GM21825 (cell line): ENCODE data around the gene COMP.
"Not testable (repeated sequence)": the region's sequence is repeated elsewhere in the genome, so short reads cannot be mapped to it uniquely, and the experiment has no call there.

Experiments used
- ATAC-seq: cut with Tn5 transposase; IDR thresholded peaks from one replicate; pipeline ENCODE4 v1.9.1; 2021; ENCODE audit warnings: mild to moderate bottlenecking, moderate library complexity; ENCODE audit not compliant: unreplicated experiment

COMP gene

GRCh38 chr19:18749362-18750231 is 41.5 kb downstream of the COMP start:
- ATAC-seq = no peak

- ATAC-seq = no peak
Observed at GRCh38 chr19:18746401-18747325, 44.4 kb downstream of the COMP start.

- ATAC-seq = no peak
Observed at GRCh38 chr19:18745931-18746330, 45.2 kb downstream of the COMP start.

GRCh38 chr19:18745012-18745735 is 45.9 kb downstream of the COMP start:
- no peak for ATAC-seq

GRCh38 chr19:18743784-18744418 is 47.2 kb downstream of the COMP start:
- no peak for ATAC-seq

GRCh38 chr19:18742838-18743783 is 48.0 kb downstream of the COMP start:
- ATAC-seq = no peak

- ATAC-seq = no peak
Observed at GRCh38 chr19:18742324-18742723, 48.8 kb downstream of the COMP start.

GRCh38 chr19:18741124-18742121 is 49.7 kb downstream of the COMP start:
- ATAC-seq = no peak

GRCh38 chr19:18738961-18739690 is 52.0 kb downstream of the COMP start:
- ATAC-seq = no peak

GRCh38 chr19:18737954-18738351 is 53.2 kb downstream of the COMP start:
- ATAC-seq = no peak

GRCh38 chr19:18737337-18737953 is 53.7 kb downstream of the COMP start:
- ATAC-seq = no peak

- ATAC-seq = no peak
Observed at GRCh38 chr19:18736415-18737336, 54.4 kb downstream of the COMP start.

GRCh38 chr19:18735752-18736151 is 55.4 kb downstream of the COMP start:
- ATAC-seq = no peak

GRCh38 chr19:18735324-18735723 is 55.8 kb downstream of the COMP start:
- ATAC-seq = no peak

GRCh38 chr19:18733762-18734332 is 57.3 kb downstream of the COMP start:
- not testable (repeated sequence) for ATAC-seq

- no peak for ATAC-seq
Observed at GRCh38 chr19:18733196-18733647, 57.9 kb downstream of the COMP start.
